ENCODE data around the gene LMCD1.

- TF ChIP-seq, protein P1, sequence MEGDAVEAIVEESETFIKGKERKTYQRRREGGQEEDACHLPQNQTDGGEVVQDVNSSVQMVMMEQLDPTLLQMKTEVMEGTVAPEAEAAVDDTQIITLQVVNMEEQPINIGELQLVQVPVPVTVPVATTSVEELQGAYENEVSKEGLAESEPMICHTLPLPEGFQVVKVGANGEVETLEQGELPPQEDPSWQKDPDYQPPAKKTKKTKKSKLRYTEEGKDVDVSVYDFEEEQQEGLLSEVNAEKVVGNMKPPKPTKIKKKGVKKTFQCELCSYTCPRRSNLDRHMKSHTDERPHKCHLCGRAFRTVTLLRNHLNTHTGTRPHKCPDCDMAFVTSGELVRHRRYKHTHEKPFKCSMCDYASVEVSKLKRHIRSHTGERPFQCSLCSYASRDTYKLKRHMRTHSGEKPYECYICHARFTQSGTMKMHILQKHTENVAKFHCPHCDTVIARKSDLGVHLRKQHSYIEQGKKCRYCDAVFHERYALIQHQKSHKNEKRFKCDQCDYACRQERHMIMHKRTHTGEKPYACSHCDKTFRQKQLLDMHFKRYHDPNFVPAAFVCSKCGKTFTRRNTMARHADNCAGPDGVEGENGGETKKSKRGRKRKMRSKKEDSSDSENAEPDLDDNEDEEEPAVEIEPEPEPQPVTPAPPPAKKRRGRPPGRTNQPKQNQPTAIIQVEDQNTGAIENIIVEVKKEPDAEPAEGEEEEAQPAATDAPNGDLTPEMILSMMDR (IDR thresholded peaks at IDR 0.05), result no peak
- TF ChIP-seq POLR2A (IDR thresholded peaks at IDR 0.05), result no peak
These were observed 74.8 kb downstream of the LMCD1 start for GRCh38 chr3:8576436-8576835.
